NCI-H1092 (cell line): ENCODE results near the gene HYOU1.
"Not testable (repeated sequence)": the region's sequence is repeated elsewhere in the genome, so short reads cannot be mapped to it uniquely, and the experiment has no call there.

ENCODE experiments used
- DNase-seq: peaks from one replicate; lab custom pipeline; 2025; lab: John Stamatoyannopoulos, UW

HYOU1 gene

GRCh38 chr11:119057000-119057769 lies at the start of gene HYOU1:
Gene HYOU1, minus strand, starts transcription at chr11:119057205. Its CDS starts 1,045 bp downstream, at chr11:119056160.
- DNase-seq = peak; percentile 96

GRCh38 chr11:119103793-119104192 lies 46.8 kb upstream of the HYOU1 start:
- DNase-seq = peak; percentile 28

GRCh38 chr11:119103161-119103664 lies 46.2 kb upstream of the HYOU1 start:
- not testable (repeated sequence) for DNase-seq

- DNase-seq = peak; percentile 96
These were observed 44.9 kb upstream of the HYOU1 start, which contains the start of gene DPAGT1 for GRCh38 chr11:119101759-119102423. Gene DPAGT1, minus strand, starts transcription at chr11:119101853. Its CDS starts 198 bp downstream, at chr11:119101655.

- no peak for DNase-seq
These were observed 44.2 kb upstream of the HYOU1 start for GRCh38 chr11:119100994-119101758.

- no peak for DNase-seq
These were observed 43.4 kb upstream of the HYOU1 start for GRCh38 chr11:119100246-119100970.

GRCh38 chr11:119099711-119100110 lies 42.7 kb upstream of the HYOU1 start:
- no peak for DNase-seq

GRCh38 chr11:119095066-119095880 lies 38.3 kb upstream of the HYOU1 start:
- DNase-seq = peak; percentile 100

GRCh38 chr11:119094816-119095065 lies 37.7 kb upstream of the HYOU1 start:
- peak; percentile 76 for DNase-seq

GRCh38 chr11:119093942-119094815 lies 37.2 kb upstream of the HYOU1 start:
- no peak for DNase-seq

- DNase-seq = no peak
These were observed 36.2 kb upstream of the HYOU1 start for GRCh38 chr11:119092880-119093842.

- no peak for DNase-seq
These were observed 35.2 kb upstream of the HYOU1 start for GRCh38 chr11:119091966-119092879.

- DNase-seq = no peak
These were observed 34.2 kb upstream of the HYOU1 start for GRCh38 chr11:119091178-119091577.

- no peak for DNase-seq
These were observed 32.3 kb upstream of the HYOU1 start for GRCh38 chr11:119089319-119089718.

GRCh38 chr11:119088406-119088805 lies 31.4 kb upstream of the HYOU1 start:
- no peak for DNase-seq

- DNase-seq = no peak
These were observed 30.8 kb upstream of the HYOU1 start for GRCh38 chr11:119087747-119088241.

GRCh38 chr11:119087123-119087522 lies 30.1 kb upstream of the HYOU1 start:
- no peak for DNase-seq

GRCh38 chr11:119085437-119085847 lies 28.4 kb upstream of the HYOU1 start:
- DNase-seq = no peak
